OCI-LY3 (cell line): Measurements from ENCODE around the gene MIAT.
A peak's percentile ranks its signal among the peaks of the same experiment; 100 is the strongest.

Experiments
- H2AFZ ChIP-seq: fragments of 200-600, 300-600 bp; shearing (Covaris generic); 2 replicates; pipeline ENCODE4 v1.6.0; 2014; ENCODE audit warnings: antibody characterized with exemption, low read depth, low read length
- H3K27ac ChIP-seq: fragments of 200-600, 300-600 bp; sonication (generic); 2 replicates; pipeline ENCODE4 v1.5.1; 2014; ENCODE audit warnings: mild to moderate bottlenecking, low read length, moderate library complexity, mixed read lengths
- H3K27me3 ChIP-seq: fragments of 200-600, 300-600 bp; sonication (generic); 2 replicates; pipeline ENCODE4 v1.6.1; 2014; ENCODE audit warnings: low read depth, low read length, mixed read lengths
- H3K36me3 ChIP-seq: fragments of 200-600, 300-600 bp; sonication (generic); replicated peaks from 2 replicates; pipeline ENCODE3; 2014; ENCODE audit warnings: low read depth, low read length, mixed read lengths
- H3K4me1 ChIP-seq: fragments of 300-600, 200-600 bp; sonication (generic); 2 replicates; pipeline ENCODE4 v1.6.1; 2014; ENCODE audit warnings: low read length, mixed read lengths
- H3K4me2 ChIP-seq: fragments of 200-600, 300-600 bp; sonication (generic); 2 replicates; pipeline ENCODE4 v1.6.1; 2014; ENCODE audit warnings: low read length, mixed read lengths
- H3K4me3 ChIP-seq: fragments of 300-600, 200-600 bp; sonication (generic); 2 replicates; pipeline ENCODE4 v1.5.1; 2014; ENCODE audit warnings: antibody characterized with exemption, mild to moderate bottlenecking, low read length, moderate library complexity
- H3K79me2 ChIP-seq: fragments of 300-600, 200-600 bp; shearing (Covaris generic); 2 replicates; pipeline ENCODE4 v1.6.1; 2014; ENCODE audit warnings: mild to moderate bottlenecking, low read length, mixed read lengths
- H3K9ac ChIP-seq: fragments of 300-600, 200-600 bp; shearing (Covaris generic); 2 replicates; pipeline ENCODE4 v1.6.0; 2014; ENCODE audit warnings: mild to moderate bottlenecking, low read length, moderate library complexity
- H3K9me3 ChIP-seq: fragments of 200-600, 300-600 bp; shearing (Covaris generic); 2 replicates; pipeline ENCODE4 v1.6.1; 2014; ENCODE audit warnings: low read length, mixed read lengths; ENCODE audit not compliant: insufficient read depth
- H4K20me1 ChIP-seq: fragments of 200-600, 300-600 bp; sonication (generic); 2 replicates; pipeline ENCODE4 v1.6.1; 2016; ENCODE audit warnings: low read length, mixed read lengths; ENCODE audit not compliant: insufficient read depth
- CTCF ChIP-seq: fragments of 200-600, 300-600 bp; sonication (generic); IDR thresholded peaks from 2 replicates; pipeline ENCODE4 v1.5.1; 2014; ENCODE audit warnings: antibody characterized with exemption, low read length, low read depth
- EZH2phosphoT487 ChIP-seq: fragments of 200-600 bp; shearing (Covaris generic); IDR thresholded peaks from 2 replicates; pipeline ENCODE4 v1.6.1; 2018; ENCODE audit warnings: antibody characterized with exemption, mixed run types, low read depth

Gene MIAT

GRCh38 chr22:26671317-26672059, 14.1 kb downstream of the MIAT start:
- Histone ChIP-seq H3K4me3 (peak overlapping the region; percentile 94; the same call in 1 of the 2 replicates), H3K27me3 (no peaks in the 10 kb centered on the region), H3K4me2 (peak overlapping the region; percentile 91), H2AFZ (peak overlapping the region; percentile 93), H3K9me3 (no peaks in the 10 kb centered on the region), H3K4me1 (peaks cover 38% of the 10 kb centered on the region), H4K20me1 (no peaks in the 10 kb centered on the region), H3K36me3 (no peaks in the 10 kb centered on the region), H3K79me2 (peaks cover 30% of the 10 kb centered on the region), H3K27ac (peak overlapping the region; percentile 93), H3K9ac (peak overlapping the region; percentile 7; the same call in 1 of the 2 replicates)
- TF ChIP-seq EZH2phosphoT487 = no peak
- no peak for TF ChIP-seq CTCF

GRCh38 chr22:26672060-26672471, 14.7 kb downstream of the MIAT start:
- no peaks in the 10 kb centered on the region for H3K27me3 ChIP-seq
- no peaks in the 10 kb centered on the region for H3K36me3 ChIP-seq
- peak overlapping the region; percentile 93 for H3K27ac ChIP-seq
- H3K9me3 ChIP-seq = no peaks in the 10 kb centered on the region
- no peak for TF ChIP-seq CTCF
- no peak for TF ChIP-seq EZH2phosphoT487
- H3K9ac ChIP-seq = peak overlapping the region; percentile 97; the same call in 1 of the 2 replicates
- peak overlapping the region; percentile 93 for H2AFZ ChIP-seq
- peaks cover 30% of the 10 kb centered on the region for H3K79me2 ChIP-seq
- H3K4me1 ChIP-seq = peaks cover 38% of the 10 kb centered on the region
- H3K4me2 ChIP-seq = peak overlapping the region; percentile 91
- H4K20me1 ChIP-seq = no peaks in the 10 kb centered on the region
- peak overlapping the region; percentile 94 for H3K4me3 ChIP-seq

- Histone ChIP-seq H4K20me1 (no peaks in the 10 kb centered on the region), H3K9ac (peak overlapping the region; percentile 97), H3K4me2 (peak overlapping the region; percentile 91), H3K27me3 (no peaks in the 10 kb centered on the region), H3K9me3 (no peaks in the 10 kb centered on the region), H3K4me1 (peaks cover 38% of the 10 kb centered on the region), H3K27ac (peak overlapping the region; percentile 93), H3K79me2 (peaks cover 30% of the 10 kb centered on the region), H3K4me3 (peak overlapping the region; percentile 94), H3K36me3 (no peaks in the 10 kb centered on the region), H2AFZ (peak overlapping the region; percentile 93)
- no peak for TF ChIP-seq EZH2phosphoT487
- TF ChIP-seq CTCF = peak; percentile 58
Measured at GRCh38 chr22:26672590-26673468, 15.4 kb downstream of the MIAT start.

- peaks cover under 1% of the 10 kb centered on the region; the same call in 1 of the 2 replicates for H4K20me1 ChIP-seq
- peak overlapping the region; percentile 97 for H3K9ac ChIP-seq
- peak overlapping the region; percentile 91 for H3K4me2 ChIP-seq
- H3K4me3 ChIP-seq = peak overlapping the region; percentile 94
- no peaks in the 10 kb centered on the region for H3K27me3 ChIP-seq
- H3K4me1 ChIP-seq = peaks cover 38% of the 10 kb centered on the region
- H2AFZ ChIP-seq = no peak overlapping the region; the same call in 1 of the 2 replicates
- no peaks in the 10 kb centered on the region for H3K36me3 ChIP-seq
- no peak for TF ChIP-seq CTCF
- no peak for TF ChIP-seq EZH2phosphoT487
- H3K79me2 ChIP-seq = peaks cover 30% of the 10 kb centered on the region
- peak overlapping the region; percentile 93 for H3K27ac ChIP-seq
- H3K9me3 ChIP-seq = no peaks in the 10 kb centered on the region
Measured at GRCh38 chr22:26673486-26673885, 16.1 kb downstream of the MIAT start.
